NCI-H1694 treated with DMSO at 0.1 percent for 48 hours (cell line): Measurements from ENCODE around the gene CEL.
"Not testable (repeated sequence)": the region's sequence is repeated elsewhere in the genome, so short reads cannot be mapped to it uniquely, and the experiment has no call there.

ENCODE experiments used
- DNase-seq: peaks from one replicate; lab custom pipeline; 2025; lab: John Stamatoyannopoulos, UW

Gene CEL

GRCh38 chr9:133064241-133065069, 2.7 kb downstream of the CEL start:
- DNase-seq: no peak

- no peak for DNase-seq
These were observed 3.2 kb downstream of the CEL start for GRCh38 chr9:133065070-133065388.

GRCh38 chr9:133066181-133066983, 4.6 kb downstream of the CEL start:
- DNase-seq: no peak

- no peak for DNase-seq
These were observed 5.2 kb downstream of the CEL start for GRCh38 chr9:133067006-133067405.

- DNase-seq: no peak
These were observed 6.0 kb downstream of the CEL start for GRCh38 chr9:133067813-133068212.

GRCh38 chr9:133068431-133068830, 6.7 kb downstream of the CEL start:
- DNase-seq: not testable (repeated sequence)

- DNase-seq: not testable (repeated sequence)
These were observed 8.8 kb downstream of the CEL start for GRCh38 chr9:133070500-133070961.

GRCh38 chr9:133070985-133071384, 9.2 kb downstream of the CEL start:
- not testable (repeated sequence) for DNase-seq

- no peak for DNase-seq
These were observed 9.8 kb downstream of the CEL start for GRCh38 chr9:133071484-133072150.

- not testable (repeated sequence) for DNase-seq
These were observed 10.4 kb downstream of the CEL start for GRCh38 chr9:133072210-133072609.

- DNase-seq: no peak
These were observed 11.6 kb downstream of the CEL start for GRCh38 chr9:133073086-133074014.

GRCh38 chr9:133074111-133074651, 12.4 kb downstream of the CEL start:
- no peak for DNase-seq

GRCh38 chr9:133075925-133076630, 14.3 kb downstream of the CEL start:
- no peak for DNase-seq

GRCh38 chr9:133076691-133077090, 14.9 kb downstream of the CEL start:
- no peak for DNase-seq

- no peak for DNase-seq
These were observed 16.7 kb downstream of the CEL start for GRCh38 chr9:133078486-133078885.

GRCh38 chr9:133080161-133080560, 18.4 kb downstream of the CEL start:
- DNase-seq: no peak

- not testable (repeated sequence) for DNase-seq
These were observed 19.3 kb downstream of the CEL start for GRCh38 chr9:133080786-133081779.

- DNase-seq: not testable (repeated sequence)
These were observed 20.3 kb downstream of the CEL start for GRCh38 chr9:133081957-133082644.

- not testable (repeated sequence) for DNase-seq
These were observed 21.9 kb downstream of the CEL start for GRCh38 chr9:133083688-133084087.
